DMS53 (cell line): ENCODE data around the gene CSF1.
A peak's percentile ranks its signal among the peaks of the same experiment; 100 is the strongest.
"Not testable (repeated sequence)": the region's sequence is repeated elsewhere in the genome, so short reads cannot be mapped to it uniquely, and the experiment has no call there.

Source experiments
- DNase-seq: peaks from one replicate; lab custom pipeline; 2025; lab: John Stamatoyannopoulos, UW

Gene CSF1

GRCh38 chr1:109919303-109919702 is 8.7 kb downstream of the CSF1 start:
- DNase-seq = no peak

GRCh38 chr1:109920391-109920790 is 9.7 kb downstream of the CSF1 start:
- not testable (repeated sequence) for DNase-seq

- DNase-seq = no peak
Measured at GRCh38 chr1:109922326-109922725, 11.7 kb downstream of the CSF1 start.

- DNase-seq = peak; percentile 47
Measured at GRCh38 chr1:109923131-109923945, 12.7 kb downstream of the CSF1 start.

- no peak for DNase-seq
Measured at GRCh38 chr1:109923946-109924275, 13.3 kb downstream of the CSF1 start.

- DNase-seq = no peak
Measured at GRCh38 chr1:109924316-109924715, 13.7 kb downstream of the CSF1 start.

- no peak for DNase-seq
Measured at GRCh38 chr1:109925159-109925990, 14.7 kb downstream of the CSF1 start.

GRCh38 chr1:109926662-109927300 is 16.1 kb downstream of the CSF1 start:
- no peak for DNase-seq

- DNase-seq = no peak
Measured at GRCh38 chr1:109927356-109927755, 16.7 kb downstream of the CSF1 start.

- no peak for DNase-seq
Measured at GRCh38 chr1:109927911-109928321, 17.3 kb downstream of the CSF1 start.

GRCh38 chr1:109928591-109929111 is 18.0 kb downstream of the CSF1 start:
- no peak for DNase-seq

- no peak for DNase-seq
Measured at GRCh38 chr1:109929170-109929569, 18.5 kb downstream of the CSF1 start.

- DNase-seq = no peak
Measured at GRCh38 chr1:109929588-109930251, 19.1 kb downstream of the CSF1 start.

GRCh38 chr1:109930252-109930993 is 19.8 kb downstream of the CSF1 start:
- peak; percentile 35 for DNase-seq

- peak; percentile 96 for DNase-seq
Measured at GRCh38 chr1:109931189-109931731, 20.6 kb downstream of the CSF1 start.

GRCh38 chr1:109931911-109932636 is 21.4 kb downstream of the CSF1 start:
- no peak for DNase-seq

GRCh38 chr1:109932679-109933078 is 22.0 kb downstream of the CSF1 start:
- DNase-seq = no peak

GRCh38 chr1:109933856-109934711 is 23.4 kb downstream of the CSF1 start:
- peak; percentile 71 for DNase-seq

GRCh38 chr1:109935451-109935900 is 24.8 kb downstream of the CSF1 start:
- DNase-seq = peak; percentile 98
